GM12874 (cell line): ENCODE data around the gene CCNK.

Experiments
- TF ChIP-seq, protein P1 (sequence below): IDR thresholded peaks from 2 replicates; pipeline ENCODE4 v1.5.1; 2011; ENCODE audit warnings: low read depth, mild to moderate bottlenecking, control low read depth, low read length, moderate library complexity; ENCODE audit not compliant: insufficient read depth

The CCNK gene

DNA sequence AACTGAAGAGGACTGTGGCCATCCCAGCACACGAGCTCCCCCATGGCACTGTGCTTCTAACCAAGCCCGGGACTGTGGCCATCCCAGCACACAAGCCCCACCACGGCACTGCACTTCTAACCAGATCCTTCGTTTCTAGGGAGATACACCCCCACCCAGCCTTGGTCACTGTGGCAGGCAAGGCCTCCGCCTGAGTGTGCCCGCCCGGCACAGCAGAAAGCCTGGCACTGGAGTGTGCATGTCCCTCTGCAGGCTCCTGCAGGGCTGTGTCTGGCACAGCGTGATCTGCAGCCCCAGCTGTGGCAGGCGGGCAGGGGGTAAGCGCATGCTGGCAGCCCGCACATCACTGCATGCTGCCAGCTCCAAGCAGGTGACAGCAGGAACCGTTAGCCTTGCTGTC is 73.0 kb downstream of the CCNK start:
- TF ChIP-seq, protein P1, sequence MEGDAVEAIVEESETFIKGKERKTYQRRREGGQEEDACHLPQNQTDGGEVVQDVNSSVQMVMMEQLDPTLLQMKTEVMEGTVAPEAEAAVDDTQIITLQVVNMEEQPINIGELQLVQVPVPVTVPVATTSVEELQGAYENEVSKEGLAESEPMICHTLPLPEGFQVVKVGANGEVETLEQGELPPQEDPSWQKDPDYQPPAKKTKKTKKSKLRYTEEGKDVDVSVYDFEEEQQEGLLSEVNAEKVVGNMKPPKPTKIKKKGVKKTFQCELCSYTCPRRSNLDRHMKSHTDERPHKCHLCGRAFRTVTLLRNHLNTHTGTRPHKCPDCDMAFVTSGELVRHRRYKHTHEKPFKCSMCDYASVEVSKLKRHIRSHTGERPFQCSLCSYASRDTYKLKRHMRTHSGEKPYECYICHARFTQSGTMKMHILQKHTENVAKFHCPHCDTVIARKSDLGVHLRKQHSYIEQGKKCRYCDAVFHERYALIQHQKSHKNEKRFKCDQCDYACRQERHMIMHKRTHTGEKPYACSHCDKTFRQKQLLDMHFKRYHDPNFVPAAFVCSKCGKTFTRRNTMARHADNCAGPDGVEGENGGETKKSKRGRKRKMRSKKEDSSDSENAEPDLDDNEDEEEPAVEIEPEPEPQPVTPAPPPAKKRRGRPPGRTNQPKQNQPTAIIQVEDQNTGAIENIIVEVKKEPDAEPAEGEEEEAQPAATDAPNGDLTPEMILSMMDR = no peak

DNA sequence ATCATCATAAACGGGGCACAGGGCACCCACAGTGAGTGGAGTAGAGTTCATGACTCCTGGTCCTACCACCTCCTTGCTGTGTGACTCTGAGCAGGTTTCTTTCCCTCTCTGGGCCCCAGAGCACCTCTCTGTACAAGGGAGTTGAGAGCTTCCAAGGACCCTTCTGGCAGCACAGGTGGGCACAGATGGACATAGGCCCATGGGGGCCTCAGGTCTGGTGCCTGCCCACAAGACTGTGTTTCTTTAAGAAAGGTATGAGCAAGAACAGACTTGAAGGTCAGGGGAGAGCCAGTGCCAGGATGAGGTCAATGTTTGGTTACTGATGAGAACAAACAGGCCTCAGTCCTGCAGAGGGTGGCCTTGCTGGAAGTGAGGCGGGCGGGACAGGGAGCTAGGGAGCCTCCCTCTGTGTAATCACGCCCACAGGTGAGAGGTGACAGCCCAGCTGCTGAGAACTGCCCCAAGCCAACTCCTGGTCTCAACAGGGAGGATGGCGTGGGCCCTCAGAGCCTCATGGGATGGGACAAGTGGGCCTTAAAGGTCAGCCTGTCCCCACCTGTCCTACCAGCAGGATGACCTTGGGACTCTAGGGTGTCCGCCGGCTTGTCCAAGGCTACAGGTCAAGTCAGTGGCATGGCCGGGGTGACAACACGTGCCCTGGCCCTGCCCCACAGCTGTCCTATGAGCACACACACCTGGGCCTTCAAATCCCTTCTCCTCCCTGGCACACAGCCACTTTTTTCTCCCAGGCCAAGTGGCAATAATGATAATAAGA is 73.7 kb downstream of the CCNK start:
- TF ChIP-seq, protein P1 = no peak

DNA sequence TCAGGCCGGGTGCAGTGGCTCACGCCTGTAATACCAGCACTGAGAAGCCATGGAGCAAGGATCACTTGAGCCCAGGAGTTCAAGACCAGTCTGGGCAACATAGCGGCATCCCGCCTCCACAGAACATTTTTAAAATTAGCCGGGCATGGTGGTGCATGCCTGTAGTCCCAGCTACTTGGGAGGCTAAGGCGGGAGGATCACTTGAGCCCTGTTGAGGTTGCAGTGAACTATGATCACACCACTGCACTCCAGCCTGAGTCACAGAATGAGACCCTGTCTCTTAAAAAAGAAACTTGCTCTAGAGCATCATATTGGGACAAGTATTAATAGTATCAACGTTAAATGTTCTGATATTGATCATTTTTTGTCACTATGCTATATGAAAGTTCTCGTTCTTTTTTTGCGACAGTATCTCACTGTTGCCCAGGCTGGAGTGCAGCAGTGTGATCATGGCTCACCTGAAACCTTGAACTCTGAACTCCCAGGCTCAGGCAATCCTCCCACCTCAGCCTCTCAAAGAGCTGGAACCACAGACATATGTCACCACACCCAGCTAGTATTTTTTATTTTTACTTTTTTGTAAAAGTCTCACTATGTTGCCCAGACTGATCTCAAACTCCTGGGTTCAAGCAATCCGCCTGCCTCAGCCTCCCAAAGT is 75.1 kb downstream of the CCNK start:
- TF ChIP-seq, protein P1 = no peak

DNA sequence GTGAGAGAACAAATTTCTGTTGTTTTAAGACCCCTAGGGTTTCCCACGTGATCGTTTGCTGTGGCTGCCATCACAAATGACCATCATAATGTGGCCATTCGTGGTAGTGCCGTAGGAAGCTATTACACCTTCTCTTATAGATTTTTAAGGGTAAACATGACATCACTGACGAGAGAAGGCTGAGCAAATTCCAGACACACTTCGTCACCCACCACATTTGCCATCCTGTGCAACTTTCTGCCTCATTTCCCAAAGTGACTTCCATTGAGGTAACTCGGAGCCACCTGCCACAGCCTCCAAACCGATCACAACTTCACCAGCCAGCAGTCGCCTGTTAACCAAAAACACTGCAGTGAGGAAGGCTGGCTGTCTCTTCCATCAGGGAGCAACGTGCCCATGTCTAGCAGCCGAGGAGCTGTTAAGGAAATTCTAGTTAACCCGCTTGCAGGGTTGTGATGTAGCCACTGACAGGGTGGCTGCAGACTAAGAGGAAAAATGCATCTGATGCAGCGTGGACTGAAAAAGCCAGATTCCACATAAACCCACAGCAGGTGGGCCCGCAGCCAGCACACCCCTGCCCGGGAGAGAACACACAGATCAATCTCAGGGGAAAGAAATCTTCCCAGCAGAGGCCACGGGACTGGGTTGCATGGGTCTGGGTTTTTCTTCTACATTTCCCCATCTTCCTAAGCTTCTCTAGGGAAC is 78.2 kb downstream of the CCNK start:
- TF ChIP-seq, protein P1 = no peak

DNA sequence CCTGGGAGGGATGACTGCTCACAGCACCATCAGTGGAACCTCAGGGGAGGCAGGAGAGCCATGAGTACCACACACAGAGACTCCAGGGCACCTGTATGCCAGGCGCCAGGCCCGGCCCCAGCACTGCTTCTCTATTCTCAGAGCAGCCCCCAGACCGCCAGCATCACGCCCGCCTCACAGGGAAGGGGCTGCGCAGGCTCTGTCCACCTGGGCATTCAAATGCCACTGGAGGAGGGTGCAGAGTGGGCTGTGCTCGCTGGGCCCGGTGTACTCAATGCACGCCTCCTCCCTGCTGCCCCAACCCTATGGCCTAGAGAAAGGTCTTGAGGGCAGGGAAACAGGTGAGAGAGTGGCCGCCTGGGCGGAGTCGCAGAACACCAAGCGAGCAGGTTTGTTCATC is 79.2 kb downstream of the CCNK start:
- TF ChIP-seq, protein P1 = no peak

DNA sequence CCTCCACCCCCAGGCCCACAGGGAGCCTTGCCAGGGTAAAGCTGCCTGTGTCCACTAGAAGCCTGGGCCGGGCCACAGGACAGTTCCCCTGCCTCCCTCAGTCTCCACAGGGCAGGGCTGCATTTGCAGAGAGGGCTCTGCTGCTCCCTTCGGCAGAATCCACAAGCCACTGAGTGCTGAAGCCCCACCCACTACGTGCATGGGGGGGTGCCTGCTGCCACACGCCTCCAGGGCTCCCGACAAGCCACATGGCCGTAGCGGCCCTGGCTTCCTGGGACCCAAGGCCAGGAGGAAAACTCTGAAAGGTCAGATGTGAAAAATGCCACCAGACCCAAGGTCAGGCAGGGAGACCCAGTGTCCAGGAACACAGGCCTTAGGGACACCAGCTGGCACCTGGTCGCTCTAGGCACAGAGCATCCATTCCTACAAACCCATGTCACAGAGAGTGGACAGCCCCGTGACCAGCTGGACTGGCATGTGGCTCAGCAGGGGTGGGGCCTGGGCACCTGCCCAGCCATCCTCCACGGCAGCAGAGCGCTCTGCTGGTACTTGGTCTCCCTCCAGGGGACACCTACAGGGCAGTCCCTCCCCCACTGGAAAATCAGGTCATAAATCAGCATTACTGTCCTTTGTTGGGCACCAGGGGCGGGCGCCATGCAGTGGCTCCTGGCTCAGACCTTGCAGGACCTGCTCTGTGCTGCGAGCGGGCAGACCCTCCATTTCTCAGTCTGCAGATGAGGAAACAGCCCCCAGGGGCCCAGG is 79.9 kb downstream of the CCNK start:
- TF ChIP-seq, protein P1 = no peak

DNA sequence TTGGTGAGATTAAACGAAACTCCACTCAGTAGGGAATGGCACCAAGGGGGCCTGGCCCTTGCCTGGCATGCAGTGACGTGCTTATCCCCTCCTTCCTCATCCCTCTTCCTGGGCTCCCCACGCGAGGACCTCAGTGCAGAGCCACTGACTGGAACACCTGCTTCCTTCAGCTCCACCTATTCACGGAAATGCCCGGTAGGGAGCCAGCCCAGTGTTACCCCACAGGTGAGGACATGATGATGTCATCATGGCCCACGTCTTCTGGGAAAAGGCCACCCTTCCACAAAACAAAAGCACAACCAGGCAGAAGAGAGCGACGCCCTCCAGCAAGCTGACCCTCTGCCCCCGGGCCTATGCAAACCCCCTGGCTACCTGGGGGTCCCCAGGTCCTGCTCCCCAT is 80.7 kb downstream of the CCNK start:
- TF ChIP-seq, protein P1 = no peak
